MM.1S (cell line): ENCODE data around the gene SLX4IP.

Source experiments
- CTCF ChIP-seq: fragments of 300-600 bp; sonication (generic); IDR thresholded peaks from 2 replicates; pipeline ENCODE4 v1.5.1; 2016; ENCODE audit warnings: antibody characterized with exemption, low read length, mixed read lengths
- EZH2 ChIP-seq: fragments of 300-600 bp; sonication (generic); optimal IDR thresholded peaks from 2 replicates; pipeline ENCODE3; 2017; ENCODE audit warnings: low read depth, mild to moderate bottlenecking, antibody characterized with exemption, low read length, mixed read lengths
- EZH2phosphoT487 ChIP-seq: fragments of 300-600 bp; sonication (generic); IDR thresholded peaks from 2 replicates; pipeline ENCODE4 v1.6.1; 2018; ENCODE audit warnings: antibody characterized with exemption, low read length

- TF ChIP-seq CTCF = no peak
- no peak for TF ChIP-seq EZH2
- no peak for TF ChIP-seq EZH2phosphoT487
Measured at GRCh38 chr20:10675450-10675848, 240.3 kb downstream of the SLX4IP start.
